NK-92 (cell line): ENCODE measurements around the gene RSPO4.

Source experiments
- DNase-seq: peaks from one replicate; lab custom pipeline; 2025; ENCODE audit not compliant: unreplicated experiment; lab: John Stamatoyannopoulos, UW

RSPO4 gene

DNA sequence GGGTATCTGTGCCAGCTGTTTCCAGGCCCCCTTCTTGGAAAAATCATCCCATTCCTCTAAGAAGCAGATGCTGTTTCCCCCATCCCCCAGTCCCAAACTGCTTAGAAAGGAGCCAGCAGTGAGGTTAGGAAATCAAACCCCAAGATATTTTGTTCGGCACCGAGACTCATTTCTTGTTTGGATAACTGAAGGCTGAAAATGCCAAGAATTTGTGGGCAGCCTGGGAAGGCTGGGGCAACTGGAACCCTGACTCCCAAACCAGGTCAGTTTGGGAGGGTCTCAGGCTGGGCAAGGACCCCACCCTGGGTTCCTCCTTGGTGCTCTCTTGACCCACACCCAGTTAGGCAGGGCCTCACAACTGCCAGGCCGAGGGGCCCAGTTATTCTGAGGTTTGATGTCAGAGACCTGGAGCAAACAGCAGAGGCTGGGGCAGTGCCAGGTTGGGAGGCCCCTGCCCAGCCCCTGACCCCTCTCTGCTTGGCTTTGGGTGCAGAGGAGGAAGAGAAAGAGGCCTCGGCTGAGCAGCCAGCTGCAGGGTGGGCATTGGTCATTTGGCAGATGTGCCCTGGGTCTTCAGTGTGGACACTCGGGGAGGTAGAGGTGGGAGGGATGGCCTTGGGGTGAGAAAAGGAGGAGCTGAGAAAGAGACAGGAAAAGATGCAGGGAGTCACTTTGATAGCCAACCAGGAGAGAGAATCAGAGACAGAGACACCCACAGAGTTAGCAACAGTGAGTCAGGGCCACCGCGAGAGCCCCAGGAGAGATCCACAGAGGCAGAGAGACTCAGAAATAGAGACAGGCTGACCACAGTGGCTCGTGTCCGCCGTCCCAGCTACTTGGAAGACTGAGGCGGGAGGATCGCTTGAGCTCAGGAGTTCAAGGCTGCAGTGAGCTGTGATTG, 91.0 kb downstream of the RSPO4 start:
- no peak for DNase-seq

DNA sequence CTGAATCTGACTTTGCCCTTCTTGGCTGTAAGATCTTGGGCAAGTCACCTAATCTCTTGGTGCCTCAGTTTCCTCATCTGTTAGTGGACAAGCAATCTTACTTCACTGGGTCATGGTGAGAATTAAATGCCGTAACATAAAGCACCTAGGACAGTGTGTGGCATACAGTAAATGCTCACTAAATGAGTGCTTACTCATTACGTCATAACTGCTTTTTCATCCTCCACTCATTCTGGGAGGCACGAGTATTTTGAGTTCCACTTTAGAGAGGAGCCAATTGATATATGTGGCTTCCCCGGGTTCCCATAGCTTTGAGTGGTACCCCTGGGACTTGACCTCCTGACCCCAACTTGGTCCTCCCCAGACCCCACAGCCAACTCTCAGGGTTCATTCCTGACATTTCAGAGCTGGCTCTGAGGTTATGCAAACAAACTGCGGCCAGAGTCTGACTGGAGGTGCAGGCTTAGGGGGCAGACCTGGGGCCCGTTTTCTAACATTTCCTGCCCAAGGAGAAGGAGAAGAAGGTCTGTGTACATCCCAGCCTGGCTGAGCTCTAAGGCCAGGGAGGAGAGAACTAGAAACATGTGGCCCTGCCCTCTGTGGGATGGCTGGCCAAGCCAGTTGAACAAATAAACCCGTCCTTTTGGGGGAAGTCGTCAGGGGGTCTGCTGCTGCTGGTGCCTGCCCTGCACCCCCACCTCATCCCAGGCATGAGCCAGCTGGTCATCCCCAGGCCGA, 91.8 kb downstream of the RSPO4 start:
- no peak for DNase-seq

DNA sequence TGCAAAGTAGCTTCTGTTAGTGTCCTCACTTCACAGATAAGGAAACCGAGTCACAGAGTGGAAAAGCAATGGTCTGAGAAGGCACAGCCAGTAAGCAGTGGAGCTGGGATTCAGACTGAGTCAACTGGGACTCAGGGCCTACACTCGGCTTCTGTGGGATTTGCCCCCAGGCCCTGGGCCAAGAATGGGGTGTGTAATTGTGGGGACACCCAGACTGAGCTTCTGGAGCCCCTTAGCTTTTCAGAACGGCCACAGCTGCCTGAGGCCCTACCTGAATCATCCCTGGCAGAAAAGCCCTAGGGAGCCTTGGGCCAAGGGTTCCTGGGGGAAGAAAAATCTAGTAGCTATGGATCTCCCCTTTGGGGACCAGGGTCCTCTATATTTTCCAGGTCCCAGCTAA, 92.5 kb downstream of the RSPO4 start:
- DNase-seq: no peak
